ENCODE results near the gene PCIF1.
"Not testable (repeated sequence)": the region's sequence is repeated elsewhere in the genome, so short reads cannot be mapped to it uniquely, and the experiment has no call there.

Gene PCIF1

GRCh38 chr20:45924391-45925261 is 9.9 kb upstream of the PCIF1 start:
- no peak for DNase-seq

- no peak for DNase-seq
Measured at GRCh38 chr20:45925821-45926506, 8.5 kb upstream of the PCIF1 start.

- DNase-seq: no peak
Measured at GRCh38 chr20:45926731-45927070, 7.8 kb upstream of the PCIF1 start.

- no peak for DNase-seq
Measured at GRCh38 chr20:45927071-45927878, 7.2 kb upstream of the PCIF1 start.

GRCh38 chr20:45931680-45932079 is 2.8 kb upstream of the PCIF1 start:
- not testable (repeated sequence) for DNase-seq

GRCh38 chr20:45933266-45934045 is 1.0 kb upstream of the PCIF1 start:
- peak; percentile 48 to 61 for DNase-seq

- DNase-seq: peak in 1 of 2 experiments; percentile 48
Measured at GRCh38 chr20:45934046-45934585, 367 bp upstream of the PCIF1 start.

GRCh38 chr20:45935416-45936046 is 1.0 kb downstream of the PCIF1 start:
- no peak for DNase-seq

GRCh38 chr20:45937765-45938164 is 3.3 kb downstream of the PCIF1 start:
- DNase-seq: no peak

- DNase-seq: no peak
Measured at GRCh38 chr20:45938727-45939438, 4.4 kb downstream of the PCIF1 start.

- DNase-seq: no peak
Measured at GRCh38 chr20:45940053-45940452, 5.6 kb downstream of the PCIF1 start.

- DNase-seq: no peak
Measured at GRCh38 chr20:45940469-45940868, 6.0 kb downstream of the PCIF1 start.

GRCh38 chr20:45943613-45944012 is 9.1 kb downstream of the PCIF1 start:
- DNase-seq: no peak

GRCh38 chr20:45944151-45944964 is 9.9 kb downstream of the PCIF1 start:
- no peak for DNase-seq

GRCh38 chr20:45944965-45945677 is 10.6 kb downstream of the PCIF1 start:
- DNase-seq: no peak

- no peak for DNase-seq
Measured at GRCh38 chr20:45945678-45946148, 11.2 kb downstream of the PCIF1 start.

GRCh38 chr20:45946149-45946970 is 11.9 kb downstream of the PCIF1 start:
- no peak for DNase-seq

- DNase-seq: no peak
Measured at GRCh38 chr20:45947110-45947866, 12.8 kb downstream of the PCIF1 start.

Measured in NCI-H187 (cell line).